ENCODE data around the gene SDR9C7. TPM values are rescaled to one million over a fixed set of nuclear protein-coding genes. Genes with fewer than 3 reads are reported as not detected.
"Not testable (repeated sequence)": the region's sequence is repeated elsewhere in the genome, so short reads cannot be mapped to it uniquely, and the experiment has no call there.

SDR9C7 gene
- total RNA-seq, 4 donors from 2014 or later = not detected

DNA sequence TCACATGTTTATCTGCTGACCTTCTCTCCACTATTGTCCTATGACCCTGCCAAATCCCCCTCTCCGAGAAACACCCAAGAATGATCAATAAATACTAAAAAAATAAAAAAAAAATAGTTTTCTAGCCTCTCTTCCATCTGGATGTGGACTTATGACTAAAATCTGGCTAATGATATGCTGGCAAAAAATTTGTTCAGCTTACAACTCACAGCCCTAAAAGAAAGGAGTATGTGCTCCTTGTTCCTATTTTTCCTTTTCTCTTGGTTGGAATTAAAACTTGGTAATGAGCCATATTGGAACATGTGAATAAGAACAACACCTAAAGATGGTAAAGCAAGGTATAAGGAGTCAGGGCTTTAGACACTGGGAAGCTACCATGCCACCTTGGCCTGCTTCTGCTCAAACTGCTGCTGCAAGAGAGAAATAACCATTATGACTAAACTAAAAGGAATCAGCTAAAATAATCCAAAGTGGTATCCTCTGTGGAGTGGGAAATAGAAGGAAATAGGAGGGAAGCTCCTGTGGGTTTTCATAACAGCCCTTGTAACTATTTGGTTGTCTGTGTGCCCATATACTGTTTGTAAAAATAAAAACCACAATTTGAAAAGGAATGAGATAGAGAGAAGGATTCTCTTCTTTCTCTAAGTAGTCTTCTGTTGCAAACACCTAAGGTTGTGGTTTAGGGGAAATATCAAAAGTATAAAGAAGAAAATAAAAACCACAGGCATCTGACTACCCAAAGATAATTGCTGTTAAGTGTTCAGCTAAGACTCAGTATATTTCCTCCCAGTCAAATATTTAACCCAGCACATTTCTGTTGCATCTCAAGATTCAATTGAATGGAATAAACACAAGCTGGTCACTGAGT is 53.8 kb downstream of the SDR9C7 start:
- H3K4me3 ChIP-seq = no peak overlapping the region

GRCh38 chr12:56879240-56880124 is 54.7 kb downstream of the SDR9C7 start:
- peaks cover 0 to 15% (median 0%) of the 10 kb centered on the region in 4 donors for H3K9me3 ChIP-seq
- not testable (repeated sequence) for H3K36me3 ChIP-seq; DNase-seq (ENCODE audit: low spot score in 2 of 2); H3K4me1 ChIP-seq; H3K27ac ChIP-seq; H3K27me3 ChIP-seq; H3K4me3 ChIP-seq
- WGBS, 2 donors = 81 to 84% methylated on average over 20 to 24 of the region's 28 CpGs

More for the DNA sequence above, 53.8 kb downstream of the SDR9C7 start:
- H3K9me3 ChIP-seq = peaks cover 0 to 15% (median 0%) of the 10 kb centered on the region in 4 donors
- H3K27me3 ChIP-seq = no peaks in the 10 kb centered on the region
- TF ChIP-seq EP300 (IDR thresholded peaks at IDR 0.05) = no peak
- TF ChIP-seq, protein P1, sequence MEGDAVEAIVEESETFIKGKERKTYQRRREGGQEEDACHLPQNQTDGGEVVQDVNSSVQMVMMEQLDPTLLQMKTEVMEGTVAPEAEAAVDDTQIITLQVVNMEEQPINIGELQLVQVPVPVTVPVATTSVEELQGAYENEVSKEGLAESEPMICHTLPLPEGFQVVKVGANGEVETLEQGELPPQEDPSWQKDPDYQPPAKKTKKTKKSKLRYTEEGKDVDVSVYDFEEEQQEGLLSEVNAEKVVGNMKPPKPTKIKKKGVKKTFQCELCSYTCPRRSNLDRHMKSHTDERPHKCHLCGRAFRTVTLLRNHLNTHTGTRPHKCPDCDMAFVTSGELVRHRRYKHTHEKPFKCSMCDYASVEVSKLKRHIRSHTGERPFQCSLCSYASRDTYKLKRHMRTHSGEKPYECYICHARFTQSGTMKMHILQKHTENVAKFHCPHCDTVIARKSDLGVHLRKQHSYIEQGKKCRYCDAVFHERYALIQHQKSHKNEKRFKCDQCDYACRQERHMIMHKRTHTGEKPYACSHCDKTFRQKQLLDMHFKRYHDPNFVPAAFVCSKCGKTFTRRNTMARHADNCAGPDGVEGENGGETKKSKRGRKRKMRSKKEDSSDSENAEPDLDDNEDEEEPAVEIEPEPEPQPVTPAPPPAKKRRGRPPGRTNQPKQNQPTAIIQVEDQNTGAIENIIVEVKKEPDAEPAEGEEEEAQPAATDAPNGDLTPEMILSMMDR (IDR thresholded peaks at IDR 0.05) = no peak
- H3K36me3 ChIP-seq = no peaks in the 10 kb centered on the region
- WGBS, 2 donors = 61 to 65% methylated on average over 1 of the region's 1 CpG
- H3K4me1 ChIP-seq = no peaks in the 10 kb centered on the region
- DNase-seq (ENCODE audit: low spot score in 2 of 2) = no peak
- no peak overlapping the region for H3K27ac ChIP-seq

DNA sequence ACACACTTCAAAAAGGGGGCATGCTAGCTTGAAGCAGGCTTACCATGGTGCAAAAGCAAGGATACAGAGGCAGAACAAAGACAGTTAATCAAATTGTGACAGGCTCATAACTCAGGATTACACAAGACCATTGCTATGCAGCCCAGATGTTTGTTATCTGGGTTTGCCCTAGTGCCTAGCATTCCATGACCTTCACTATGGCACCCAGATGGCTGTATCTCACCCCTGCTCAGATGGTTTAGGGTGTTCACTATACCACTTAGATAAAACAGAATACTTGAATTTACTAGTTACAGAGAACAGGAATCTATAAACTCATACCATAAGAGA is 56.2 kb downstream of the SDR9C7 start:
- TF ChIP-seq EP300 (IDR thresholded peaks at IDR 0.05) (no peak), POLR2A (IDR thresholded peaks at IDR 0.05) (no peak)
- TF ChIP-seq, protein P1 (IDR thresholded peaks at IDR 0.05) = no peak
- no peak overlapping the region for H3K4me3 ChIP-seq
- no peaks in the 10 kb centered on the region for H3K36me3 ChIP-seq
- H3K27me3 ChIP-seq = no peaks in the 10 kb centered on the region
- peaks cover 0 to 15% (median 0%) of the 10 kb centered on the region in 4 donors for H3K9me3 ChIP-seq
- no peak for DNase-seq (ENCODE audit: low spot score in 2 of 2)
- no peaks in the 10 kb centered on the region for H3K4me1 ChIP-seq
- no peak overlapping the region for H3K27ac ChIP-seq

DNA sequence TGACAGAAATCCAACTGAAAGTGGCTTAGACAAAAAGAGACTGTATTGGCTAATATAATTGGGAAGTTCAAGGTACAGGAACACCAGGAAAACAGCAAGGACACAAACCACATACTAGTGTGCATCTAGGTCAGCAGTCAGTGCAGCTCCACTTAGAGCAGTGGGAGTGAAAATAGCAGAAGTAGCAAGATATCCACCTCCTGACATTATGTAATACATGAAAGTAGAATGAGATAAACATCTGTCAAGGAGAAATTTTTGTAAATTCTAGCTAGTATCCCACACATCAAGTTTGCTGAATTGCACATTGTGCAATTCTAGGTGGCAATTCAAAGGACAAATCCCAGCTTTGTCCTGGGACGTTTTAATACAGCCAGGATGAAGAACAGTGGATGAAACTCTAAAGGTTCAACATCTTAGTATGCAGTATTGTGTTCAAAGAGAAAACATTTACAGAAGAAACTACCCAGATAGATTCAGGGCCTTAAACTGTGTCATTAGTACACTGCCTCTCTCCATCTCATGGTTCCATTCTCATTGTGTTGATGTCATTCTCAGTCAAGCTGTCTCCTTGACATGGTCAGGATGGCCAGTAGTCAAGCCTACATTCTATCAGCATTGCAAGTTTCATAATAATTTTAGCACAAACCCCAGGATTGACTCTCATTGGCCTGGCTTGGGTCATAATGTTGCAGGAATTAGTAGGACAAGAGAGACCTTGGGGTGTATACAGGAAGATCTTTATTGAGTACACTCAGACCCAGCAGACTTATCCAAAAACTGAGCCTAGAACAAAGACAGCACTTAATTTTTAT is 56.8 kb downstream of the SDR9C7 start:
- TF ChIP-seq POLR2A (IDR thresholded peaks at IDR 0.05) = no peak
- TF ChIP-seq, protein P1 (IDR thresholded peaks at IDR 0.05) = no peak
- WGBS, 2 donors = 50 to 55% methylated on average over 1 of the region's 1 CpG
- Histone ChIP-seq H3K9me3 (peaks cover 0 to 12% (median 0%) of the 10 kb centered on the region in 4 donors), H3K27me3 (no peaks in the 10 kb centered on the region), H3K4me3 (no peak overlapping the region), H3K4me1 (no peaks in the 10 kb centered on the region), H3K27ac (no peak overlapping the region), H3K36me3 (no peaks in the 10 kb centered on the region)
- no peak for DNase-seq (ENCODE audit: low spot score in 2 of 2)

GRCh38 chr12:56874821-56875220 is 59.4 kb downstream of the SDR9C7 start:
- Histone ChIP-seq H3K4me3 (no peak overlapping the region), H3K27ac (no peak overlapping the region), H3K4me1 (no peaks in the 10 kb centered on the region), H3K36me3 (no peaks in the 10 kb centered on the region), H3K27me3 (no peaks in the 10 kb centered on the region), H3K9me3 (no peaks in the 10 kb centered on the region)
- DNase-seq (ENCODE audit: low spot score in 2 of 2) = no peak
- TF ChIP-seq EP300 (IDR thresholded peaks at IDR 0.05) = no peak
- 33 to 48% methylated on average over 1 of the region's 1 CpG for WGBS, 2 donors
